GM21515 (cell line): ENCODE results near the gene XPO1.
A peak's percentile ranks its signal among the peaks of the same experiment; 100 is the strongest.
"Not testable (repeated sequence)": the region's sequence is repeated elsewhere in the genome, so short reads cannot be mapped to it uniquely, and the experiment has no call there.

Experiments
- ATAC-seq: cut with Tn5 transposase; IDR thresholded peaks from one replicate; pipeline ENCODE4 v1.9.1; 2021; ENCODE audit not compliant: unreplicated experiment

The XPO1 gene

GRCh38 chr2:61536572-61537276, 1.4 kb downstream of the XPO1 start:
- peak; percentile 53 for ATAC-seq

DNA sequence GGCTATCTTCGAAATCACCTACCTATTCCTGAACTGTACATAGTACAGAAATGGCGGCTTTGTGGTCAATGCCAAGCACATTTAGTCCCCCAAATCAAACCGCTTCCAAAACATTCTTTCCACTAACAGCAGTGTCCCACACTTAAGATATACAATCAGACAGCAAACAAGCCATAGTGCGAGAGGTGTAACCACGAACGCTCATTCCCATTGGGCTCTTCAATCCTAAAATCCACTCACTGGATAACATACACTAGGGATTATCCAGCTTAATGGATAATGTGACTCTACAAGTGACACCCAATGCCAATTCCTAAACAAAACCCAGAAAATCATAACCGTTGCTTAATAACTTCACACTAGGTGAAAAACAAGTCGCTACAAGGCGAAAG, 2.0 kb downstream of the XPO1 start:
- ATAC-seq = no peak

DNA sequence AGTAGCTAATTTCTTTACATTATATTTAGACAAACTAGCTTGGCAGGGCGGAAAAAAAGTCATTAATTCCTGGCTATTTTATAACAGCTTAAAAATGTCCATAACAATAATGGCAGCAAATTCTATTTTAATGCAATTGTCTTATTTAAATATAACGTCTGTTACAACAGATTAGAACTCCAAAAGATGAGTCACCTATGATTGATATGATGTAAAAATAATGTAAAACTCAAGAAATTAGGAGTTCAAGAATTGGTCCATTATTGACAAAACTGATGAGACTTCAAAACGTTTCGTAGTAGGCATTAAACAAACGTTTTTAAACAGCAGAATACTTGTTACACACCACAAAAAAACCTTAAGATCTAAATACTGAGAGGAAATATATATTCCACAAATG, 2.7 kb downstream of the XPO1 start:
- no peak for ATAC-seq

- no peak for ATAC-seq
Measured at GRCh38 chr2:61534926-61535325, 3.2 kb downstream of the XPO1 start.

- ATAC-seq = no peak
Measured at GRCh38 chr2:61530749-61531148, 7.4 kb downstream of the XPO1 start.

DNA sequence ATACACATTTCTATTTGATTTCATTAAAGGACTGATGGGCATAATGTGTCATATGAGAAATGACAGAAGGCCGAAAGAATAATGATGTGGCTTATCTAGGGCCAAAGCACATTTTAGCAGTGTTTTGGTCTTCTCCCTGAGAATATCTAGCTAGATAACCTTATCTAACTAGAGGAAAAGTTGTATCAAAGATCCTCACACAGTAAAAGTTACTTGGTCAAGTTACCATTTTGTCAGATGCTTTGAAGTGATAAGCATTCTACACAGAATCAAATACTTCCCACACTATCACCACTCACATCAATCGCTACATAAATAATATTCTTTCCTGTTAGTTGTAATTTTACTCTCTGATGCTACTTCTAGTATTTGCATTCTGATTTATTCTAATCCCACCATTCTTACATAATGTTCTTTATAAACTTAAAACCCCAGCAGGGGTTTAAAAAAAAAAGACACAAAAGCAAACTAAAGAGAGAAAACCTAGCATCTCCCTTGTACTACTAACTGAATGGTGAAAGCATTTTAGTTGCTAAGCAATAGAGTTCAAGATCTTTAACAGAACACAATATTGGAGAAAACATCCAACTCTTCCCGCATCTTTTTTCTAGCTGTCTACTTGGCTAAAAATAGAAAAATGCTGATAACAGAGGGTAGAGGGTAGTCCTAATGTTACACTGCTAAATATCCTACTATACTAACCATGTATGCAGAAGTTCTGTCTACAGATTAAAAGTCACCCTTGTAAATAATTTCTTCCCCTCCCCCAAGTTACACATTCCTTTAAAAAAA, 8.0 kb downstream of the XPO1 start:
- no peak for ATAC-seq

DNA sequence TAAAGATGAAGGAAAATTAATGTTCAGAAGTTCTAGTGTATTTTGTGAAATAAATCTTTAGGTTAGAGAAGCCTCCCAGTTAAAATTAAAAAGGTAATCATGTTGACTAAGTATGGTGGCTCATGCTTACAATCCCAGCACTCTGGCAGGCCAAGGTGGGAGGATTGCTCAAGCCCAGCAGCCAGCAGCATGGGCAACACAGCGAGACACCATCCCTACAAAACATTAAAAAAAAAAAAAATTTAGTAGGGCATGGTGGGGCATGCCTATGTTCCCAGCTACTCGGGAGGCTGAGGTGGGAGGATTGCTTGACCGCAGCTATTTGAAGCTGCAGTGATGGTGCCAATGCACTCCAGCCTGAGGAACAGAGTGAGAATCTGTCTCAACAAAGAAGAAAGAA, 17.9 kb downstream of the XPO1 start:
- ATAC-seq = no peak

- ATAC-seq = no peak
Measured at GRCh38 chr2:61512768-61513398, 25.3 kb downstream of the XPO1 start.

- ATAC-seq = no peak
Measured at GRCh38 chr2:61510674-61511671, 27.2 kb downstream of the XPO1 start.

DNA sequence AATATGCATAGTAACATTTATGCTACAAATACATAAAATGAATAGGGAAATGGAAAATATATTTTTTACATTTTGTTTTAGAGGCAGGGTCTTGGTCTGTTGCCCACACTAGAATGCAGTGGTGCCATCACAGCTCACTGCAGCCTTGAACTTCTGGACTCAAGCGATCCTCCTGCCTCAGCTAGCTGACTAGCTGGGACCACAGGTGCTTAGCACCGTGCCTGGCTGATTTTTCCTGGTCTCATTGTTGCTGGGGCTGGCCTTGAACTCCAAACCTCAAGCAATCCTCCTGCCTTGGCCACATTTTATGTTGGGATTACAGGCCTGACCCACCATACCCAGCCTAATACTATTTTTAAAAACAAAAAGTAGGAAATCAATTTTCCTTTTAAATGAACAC, 33.2 kb downstream of the XPO1 start:
- ATAC-seq = no peak

DNA sequence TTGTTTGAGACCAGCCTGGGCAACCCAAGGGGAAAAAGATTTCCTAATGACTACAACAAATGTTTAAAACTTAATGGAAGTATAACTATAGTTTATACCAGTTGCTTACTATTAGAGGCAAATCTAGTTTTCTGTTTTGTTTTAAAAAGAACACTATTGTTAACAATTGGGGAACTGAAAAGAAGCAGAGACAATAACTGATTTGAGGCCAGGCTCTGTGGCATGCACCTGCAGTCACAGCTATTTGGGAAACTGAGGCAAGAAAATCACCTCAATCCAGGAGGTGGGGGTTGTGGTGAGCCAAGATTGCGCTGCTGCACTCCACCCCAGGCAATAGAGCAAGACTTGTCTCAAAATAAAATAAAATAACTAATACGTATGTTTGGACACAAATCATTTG, 39.1 kb downstream of the XPO1 start:
- no peak for ATAC-seq

DNA sequence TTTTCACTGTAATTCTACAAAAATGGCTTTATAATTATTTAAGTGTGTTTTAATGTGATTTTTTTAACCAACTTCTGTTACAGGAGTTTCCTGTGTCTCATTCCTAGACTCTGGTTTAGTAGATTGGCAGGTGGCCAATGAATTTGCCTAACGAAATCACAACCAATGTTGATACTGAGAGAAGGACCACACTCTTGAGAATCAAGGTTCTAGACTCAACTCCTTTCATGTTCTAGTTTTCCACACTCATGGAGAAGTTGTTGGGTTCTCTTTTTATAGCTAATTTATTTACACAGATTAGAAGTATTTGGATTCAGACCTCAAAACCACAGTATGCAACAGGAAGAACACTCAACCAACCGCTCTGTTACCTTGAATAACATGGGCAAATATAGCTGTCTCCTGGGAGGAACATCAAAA, 44.6 kb downstream of the XPO1 start:
- no peak for ATAC-seq

GRCh38 chr2:61492476-61492875, 45.7 kb downstream of the XPO1 start:
- no peak for ATAC-seq

DNA sequence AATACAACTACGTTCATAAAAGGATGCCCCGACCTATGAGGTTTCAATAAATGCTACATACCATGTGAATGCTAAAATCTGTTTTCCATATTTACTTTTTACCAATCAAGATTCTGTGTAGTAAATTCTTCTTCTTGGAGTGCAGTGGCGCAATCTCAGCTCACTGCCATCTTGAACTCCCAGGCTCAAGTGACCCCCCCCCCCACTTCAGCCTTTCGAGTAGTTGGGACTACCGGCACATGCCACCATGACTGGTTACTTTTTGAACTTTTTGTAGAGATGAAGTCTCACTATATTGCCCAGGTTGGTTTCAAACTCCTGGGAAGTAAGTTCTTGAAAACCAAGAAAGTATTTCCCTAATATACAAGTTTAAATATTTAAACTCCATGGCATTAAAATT, 52.9 kb downstream of the XPO1 start:
- no peak for ATAC-seq

- ATAC-seq = no peak
Measured at GRCh38 chr2:61478086-61478485, 60.1 kb downstream of the XPO1 start.

DNA sequence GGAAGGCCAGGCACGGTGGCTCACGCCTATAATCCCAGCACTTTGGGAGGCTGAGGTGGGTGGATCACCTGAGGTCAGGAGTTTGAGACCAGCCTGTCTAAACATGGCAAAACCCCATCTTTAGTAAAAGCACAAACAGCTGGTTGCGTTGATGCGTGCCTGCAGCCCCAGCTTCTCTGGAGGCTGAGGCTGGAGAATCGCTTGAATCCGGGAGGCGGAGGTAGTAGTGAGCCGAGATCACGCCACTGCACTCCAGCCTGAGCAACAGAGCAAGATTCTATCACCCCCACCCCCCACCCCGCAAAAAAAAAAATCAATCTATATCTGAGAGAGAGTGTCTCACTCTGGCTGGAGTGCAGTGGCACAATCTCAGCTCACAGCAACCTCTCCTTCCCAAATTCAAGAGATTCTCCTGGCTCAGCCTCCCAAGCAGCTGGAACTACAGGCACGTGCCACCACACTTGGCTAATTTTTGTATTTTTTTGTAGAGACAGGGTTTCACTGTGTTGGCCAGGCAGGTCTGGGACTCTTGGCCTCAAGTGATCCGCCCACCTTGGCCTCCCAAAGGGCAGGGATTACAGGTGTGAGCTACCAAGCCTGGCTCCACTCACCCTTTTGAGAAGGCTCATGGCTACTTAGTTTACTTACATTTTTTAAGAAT, 61.1 kb downstream of the XPO1 start:
- ATAC-seq = not testable (repeated sequence)

DNA sequence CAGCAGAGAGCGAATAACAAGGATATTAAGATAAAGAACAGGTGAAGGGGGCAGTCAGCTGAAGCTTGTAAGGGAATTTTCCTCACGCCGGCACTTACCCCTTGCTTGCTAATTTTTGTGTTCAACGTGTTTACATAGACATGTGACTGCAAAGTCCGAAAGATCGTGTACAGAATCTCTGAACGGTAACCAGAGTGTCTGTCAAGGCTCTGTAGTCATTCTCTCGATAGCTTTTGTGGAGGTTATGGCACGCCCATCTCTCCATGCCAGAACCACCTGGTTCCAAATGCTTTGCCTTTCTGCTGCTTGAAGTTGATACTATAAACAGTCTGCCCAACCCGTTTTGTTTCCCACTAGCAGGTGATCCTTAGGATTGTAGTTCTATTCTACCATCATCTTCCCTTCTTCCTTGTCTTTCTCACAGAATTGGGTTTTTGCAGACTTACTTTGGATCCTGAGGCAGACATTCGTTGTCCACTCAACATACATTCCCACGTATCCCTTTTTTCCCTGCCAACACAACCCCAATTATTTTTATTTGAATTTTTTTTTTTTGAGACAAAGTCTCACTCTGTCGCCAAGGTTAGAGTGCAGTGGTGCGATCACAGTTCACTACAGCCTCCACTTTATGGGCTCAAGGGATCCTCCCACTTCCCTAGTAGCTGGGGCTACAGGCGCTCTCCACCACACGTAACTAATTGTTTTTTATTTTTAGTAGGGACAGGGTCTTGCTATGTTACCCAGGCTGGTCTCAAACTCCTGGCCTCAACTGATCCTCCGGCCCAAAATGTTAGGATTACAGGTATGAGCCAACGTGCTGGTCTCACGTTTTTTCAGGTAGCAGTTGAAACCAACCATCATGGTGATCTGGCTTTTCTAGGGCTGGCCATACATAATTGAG, 66.0 kb downstream of the XPO1 start:
- ATAC-seq = peak; percentile 12

DNA sequence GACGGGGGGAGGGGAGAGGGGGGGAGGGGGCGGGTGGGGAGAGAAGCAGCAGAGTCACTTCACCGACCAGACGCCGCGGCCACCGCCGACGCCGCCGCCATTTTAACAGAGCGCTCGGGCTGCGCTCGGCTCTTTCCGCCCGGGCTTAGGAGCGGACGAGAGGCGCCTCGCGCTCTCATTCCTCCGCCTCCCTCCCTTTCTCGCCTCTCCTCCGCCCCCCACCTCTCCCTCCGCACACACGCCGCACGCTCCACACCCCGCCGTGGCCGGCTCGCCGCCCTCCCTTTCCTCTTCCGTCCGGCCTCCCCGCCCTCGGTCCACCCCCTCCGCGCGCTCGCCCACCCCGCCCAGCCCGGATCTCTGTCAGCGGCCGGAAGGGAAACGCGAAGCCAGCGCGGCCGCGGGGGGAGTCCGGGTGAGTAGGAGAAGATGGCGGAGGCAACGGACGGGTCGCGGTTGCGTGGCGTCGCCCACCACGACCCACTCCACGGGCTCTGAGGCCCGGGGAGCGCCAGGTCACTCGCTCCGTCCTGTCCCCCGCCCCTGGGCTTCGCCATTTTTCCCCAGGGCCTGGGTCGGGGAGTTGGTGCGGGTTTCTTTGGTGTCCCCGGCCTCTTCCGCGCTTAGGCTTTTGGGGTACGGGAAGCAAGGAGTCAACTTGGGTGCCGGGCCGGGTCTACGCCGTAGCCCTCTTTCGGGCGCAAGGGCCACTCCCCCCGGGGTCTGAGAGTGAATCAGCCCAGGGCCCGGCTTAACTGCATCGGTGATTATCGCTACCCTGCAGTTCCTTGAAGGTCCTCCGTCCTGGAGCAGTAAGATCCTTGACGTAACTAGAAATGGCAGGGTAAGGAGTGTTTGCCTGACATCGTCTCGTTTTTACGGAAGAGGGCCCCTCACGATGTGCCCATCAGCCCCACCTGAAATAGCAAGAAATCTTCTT, 66.9 kb downstream of the XPO1 start, which contains the start of gene USP34:
USP34 (minus strand) TSS at position 123 of the 940 bp plus-strand sequence. CDS start 395 bp downstream, outside the sequence.
- ATAC-seq = peak; percentile 66
